Thymus (tissue), 11 donors: ENCODE measurements around the gene FCGBP. TPM values are rescaled to one million over a fixed set of nuclear protein-coding genes. Genes with fewer than 3 reads are reported as not detected.
"Not testable (repeated sequence)": the region's sequence is repeated elsewhere in the genome, so short reads cannot be mapped to it uniquely, and the experiment has no call there.

ENCODE experiments used
- DNase-seq, 9 donors: peaks; one replicate each; pipeline ENCODE4 v3.0.0-alpha.2; 2013; ENCODE audit warnings: low spot score in 9 of 9, low read depth in 6 of 9, missing footprints in 1 of 9
- H3K27ac ChIP-seq, 2 donors: one replicate each; pipeline ENCODE4 v1.5.1; 2013; ENCODE audit warnings: control low read depth in 1 of 2, low read depth in 1 of 2, low read length in 1 of 2, mild to moderate bottlenecking in 1 of 2, moderate library complexity in 1 of 2
- H3K27me3 ChIP-seq, 2 donors: one replicate each; pipeline ENCODE4 v1.5.1; 2013; ENCODE audit warnings: low read length in 1 of 2; ENCODE audit not compliant: control insufficient read depth in 2 of 2, insufficient read depth in 1 of 2
- H3K36me3 ChIP-seq, 2 donors: one replicate each; pipeline ENCODE4 v1.5.1; 2013; ENCODE audit warnings: low read length in 1 of 2, mild to moderate bottlenecking in 1 of 2, moderate library complexity in 1 of 2; ENCODE audit not compliant: control insufficient read depth in 2 of 2, insufficient read depth in 2 of 2
- H3K4me1 ChIP-seq, 2 donors: one replicate each; pipeline ENCODE4 v1.5.1; 2013; ENCODE audit warnings: low read length in 2 of 2; ENCODE audit not compliant: control insufficient read depth in 2 of 2, insufficient read depth in 2 of 2
- H3K4me3 ChIP-seq, 2 donors: one replicate each; pipeline ENCODE4 v1.5.1; 2013; ENCODE audit warnings: low read length in 2 of 2, control low read depth in 1 of 2, mild to moderate bottlenecking in 1 of 2
- H3K9me3 ChIP-seq, 2 donors: one replicate each; pipeline ENCODE4 v1.5.1; 2013; ENCODE audit warnings: low read length in 1 of 2, mild to moderate bottlenecking in 1 of 2; ENCODE audit not compliant: control insufficient read depth in 2 of 2, insufficient read depth in 1 of 2
- WGBS: extraction: QIAGEN DNeasy Blood & Tissue Kit; methylation state at CpG from one replicate; pipeline ENCODE4 v1.1.7; 2013; 5-methylcytosine and 5-hydroxymethylcytosine counted together
- polyA plus RNA-seq: library from polyadenylated mRNA; stranded (reverse); fragments of 200-250 nt; gene quantifications from one replicate; pipeline ENCODE4 v1.2.3, GENCODE V29; 2013
- total RNA-seq: library from RNA; stranded (reverse); fragments of 120-200 nt; gene quantifications from one replicate; pipeline ENCODE4 v1.2.4, GENCODE V29; 2013
- donor health status: healthy.

Gene FCGBP
- total and polyA plus RNA-seq, 2 donors: 4.6 to 7.7 TPM

GRCh38 chr19:39969681-39970424, 35.4 kb upstream of the FCGBP start:
- peaks cover 27 to 28% of the 10 kb centered on the region in 2 donors for H3K36me3 ChIP-seq
- WGBS: 78% methylated on average over 13 of the region's 13 CpGs
- no peaks in the 10 kb centered on the region for H3K27me3 ChIP-seq
- peaks cover 3 to 23% of the 10 kb centered on the region in 2 donors for H3K4me1 ChIP-seq
- peak overlapping the region; percentile 91 to 99 for H3K4me3 ChIP-seq
- peak overlapping the region; percentile 92 to 95 for H3K27ac ChIP-seq
- no peaks in the 10 kb centered on the region for H3K9me3 ChIP-seq
- DNase-seq: no peak

- H3K9me3 ChIP-seq: no peaks in the 10 kb centered on the region
- peak overlapping the region in 1 of 2 donors; percentile 65 for H3K27ac ChIP-seq
- no peaks in the 10 kb centered on the region for H3K27me3 ChIP-seq
- 83% methylated on average over 6 of the region's 6 CpGs for WGBS
- no peak overlapping the region for H3K4me3 ChIP-seq
- peaks cover 3 to 23% of the 10 kb centered on the region in 2 donors for H3K4me1 ChIP-seq
- peaks cover 21 to 22% of the 10 kb centered on the region in 2 donors for H3K36me3 ChIP-seq
- no peak for DNase-seq
Measured at GRCh38 chr19:39969266-39969665, 34.8 kb upstream of the FCGBP start.

GRCh38 chr19:39968789-39969188, 34.4 kb upstream of the FCGBP start:
- 98% methylated on average over 15 of the region's 15 CpGs for WGBS
- Histone ChIP-seq H3K4me3 (no peak overlapping the region), H3K27ac (no peak overlapping the region), H3K36me3 (peaks cover 17% of the 10 kb centered on the region in 2 donors), H3K4me1 (peaks cover 3 to 23% of the 10 kb centered on the region in 2 donors), H3K9me3 (no peaks in the 10 kb centered on the region), H3K27me3 (no peaks in the 10 kb centered on the region)
- DNase-seq: no peak

DNA sequence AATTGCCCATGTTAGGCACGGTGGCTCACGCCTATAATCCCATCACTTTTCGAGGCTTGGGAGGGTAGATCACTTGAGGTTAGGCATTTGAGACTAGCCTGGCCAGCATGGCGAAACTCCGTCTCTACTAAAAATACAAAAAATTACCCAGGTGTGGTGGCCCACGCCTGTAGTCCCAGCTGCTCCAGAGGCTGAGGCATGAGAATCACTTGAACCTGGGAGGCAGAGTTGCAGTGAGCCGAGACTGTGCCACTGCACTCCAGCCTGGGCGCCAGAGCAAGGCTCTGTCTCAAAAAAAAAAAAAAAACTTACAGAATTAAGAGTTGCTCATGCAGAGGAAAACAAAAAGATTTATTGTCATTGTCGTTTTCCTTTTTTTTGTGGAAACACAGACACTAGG, 33.1 kb upstream of the FCGBP start:
- peaks cover 3 to 23% of the 10 kb centered on the region in 2 donors for H3K4me1 ChIP-seq
- H3K4me3 ChIP-seq: no peak overlapping the region
- 88% methylated on average over 9 of the region's 9 CpGs for WGBS
- no peak for DNase-seq
- H3K36me3 ChIP-seq: peaks cover 5% of the 10 kb centered on the region in 2 donors
- H3K27ac ChIP-seq: no peak overlapping the region
- no peaks in the 10 kb centered on the region for H3K9me3 ChIP-seq
- no peaks in the 10 kb centered on the region for H3K27me3 ChIP-seq

GRCh38 chr19:39966617-39967016, 32.2 kb upstream of the FCGBP start:
- H3K4me3 ChIP-seq: no peak overlapping the region
- H3K27ac ChIP-seq: no peak overlapping the region
- H3K9me3 ChIP-seq: no peaks in the 10 kb centered on the region
- no peak for DNase-seq
- H3K4me1 ChIP-seq: peaks cover 3 to 15% of the 10 kb centered on the region in 2 donors
- no peaks in the 10 kb centered on the region for H3K27me3 ChIP-seq
- no peaks in the 10 kb centered on the region for H3K36me3 ChIP-seq
- 95% methylated on average over 6 of the region's 6 CpGs for WGBS

DNA sequence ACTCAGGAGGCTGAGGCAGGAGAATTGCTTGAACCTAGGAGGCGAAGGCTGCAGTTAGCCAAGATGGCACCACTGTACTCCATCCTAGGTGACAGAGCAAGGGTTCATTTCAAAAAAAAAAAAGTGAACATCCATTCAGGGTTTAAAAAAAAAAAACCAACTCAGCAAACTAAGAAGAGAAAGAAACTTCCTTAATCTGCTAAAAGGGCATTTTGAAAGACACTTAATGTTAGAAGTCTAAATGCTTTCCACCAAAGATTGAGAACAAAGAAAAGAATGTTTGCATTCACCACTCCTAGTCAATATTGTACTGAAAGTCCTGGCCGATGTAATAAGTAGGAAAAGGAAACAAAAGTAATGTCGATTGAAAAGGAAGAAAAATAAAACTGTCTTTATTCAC, 29.5 kb upstream of the FCGBP start:
- Histone ChIP-seq H3K27ac (no peak overlapping the region), H3K36me3 (no peaks in the 10 kb centered on the region), H3K4me1 (peaks cover 0 to 5% of the 10 kb centered on the region in 2 donors), H3K27me3 (no peaks in the 10 kb centered on the region), H3K9me3 (no peaks in the 10 kb centered on the region), H3K4me3 (no peak overlapping the region)
- 64% methylated on average over 3 of the region's 3 CpGs for WGBS
- no peak for DNase-seq

- not testable (repeated sequence) for H3K27ac ChIP-seq, H3K4me3 ChIP-seq, H3K36me3 ChIP-seq, DNase-seq, H3K27me3 ChIP-seq, H3K9me3 ChIP-seq
- H3K4me1 ChIP-seq: peaks cover 0 to 14% of the 10 kb centered on the region in 2 donors
- WGBS: 43% methylated on average over 9 of the region's 13 CpGs
Measured at GRCh38 chr19:39959407-39959806, 25.0 kb upstream of the FCGBP start.

DNA sequence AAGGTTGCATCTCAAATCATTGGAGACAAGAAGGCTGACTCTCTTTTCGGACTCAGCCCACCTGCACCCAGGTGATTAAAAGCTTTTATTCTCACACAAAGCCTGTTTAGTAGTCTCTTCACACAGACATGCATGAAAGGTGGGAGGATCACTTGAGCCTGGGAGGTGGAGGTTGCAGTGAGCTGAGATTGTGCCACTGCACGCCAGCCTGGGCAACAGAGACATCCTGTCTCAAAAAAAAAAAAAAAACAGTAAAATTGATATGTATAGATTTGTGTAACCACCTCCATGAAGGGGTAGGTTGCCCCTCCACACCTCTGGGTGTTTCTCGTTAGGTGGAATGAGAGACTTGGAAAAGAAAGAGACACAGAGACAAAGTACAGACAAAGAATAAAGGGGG, 24.5 kb upstream of the FCGBP start:
- H3K4me3 ChIP-seq, H3K9me3 ChIP-seq, H3K27ac ChIP-seq, DNase-seq, H3K36me3 ChIP-seq, H3K27me3 ChIP-seq: not testable (repeated sequence)
- 81% methylated on average over 3 of the region's 3 CpGs for WGBS
- H3K4me1 ChIP-seq: peaks cover 2 to 16% of the 10 kb centered on the region in 2 donors

GRCh38 chr19:39957886-39958285, 23.5 kb upstream of the FCGBP start:
- WGBS: 81% methylated on average over 5 of the region's 5 CpGs
- not testable (repeated sequence) for H3K27ac ChIP-seq, H3K36me3 ChIP-seq, H3K27me3 ChIP-seq, H3K4me3 ChIP-seq, DNase-seq, H3K9me3 ChIP-seq
- H3K4me1 ChIP-seq: peaks cover 11 to 26% of the 10 kb centered on the region in 2 donors
